H1 (cell line): ENCODE measurements around the gene SLX4IP. TPM values are rescaled to one million over a fixed set of nuclear protein-coding genes. Genes with fewer than 3 reads are reported as not detected.

Experiments used
- CTCF ChIA-PET: fragments of 300-600 bp; sonication (Branson Sonifier 250); formaldehyde crosslinking; loops from one replicate; lab custom pipeline; 2021; ENCODE audit not compliant: partially characterized antibody; lab: Charles Lee
- POLR2A ChIA-PET: fragments of 300-600 bp; sonication (Branson Sonifier 250); formaldehyde crosslinking; loops from one replicate; lab custom pipeline; 2021; ENCODE audit warnings: inconsistent platforms; ENCODE audit not compliant: partially characterized antibody; lab: Charles Lee
- DNase-seq, 2 experiments: peaks; one replicate each; pipeline versions ENCODE4 v3.0.0 to v3.0.0-alpha.2; 2010 to 2022; ENCODE audit warnings: low spot score in 2 of 2, low read depth in 1 of 2, mixed read lengths in 1 of 2
- FAIRE-seq: peaks from 2 replicates; lab custom pipeline; 2011; peaks lifted over from hg19 to GRCh38; lab: Jason Lieb, UNC
- H2AFZ ChIP-seq: 2 replicates; pipeline ENCODE4 v1.8.1; 2012; ENCODE audit warnings: low read length, inconsistent platforms
- H2AK5ac ChIP-seq: 2 replicates; pipeline ENCODE4 v1.6.1; 2013; ENCODE audit warnings: low read depth, low read length
- H2BK120ac ChIP-seq: replicated peaks from 2 replicates; pipeline ENCODE3; 2013; ENCODE audit warnings: low read depth, low read length, inconsistent platforms
- H2BK12ac ChIP-seq: 2 replicates; pipeline ENCODE4 v1.6.1; 2013; ENCODE audit warnings: low read depth, low read length
- H2BK15ac ChIP-seq: 2 replicates; pipeline ENCODE4 v1.6.1; 2013; ENCODE audit warnings: low read length
- H2BK20ac ChIP-seq: 2 replicates; pipeline ENCODE4 v1.6.1; 2013; ENCODE audit warnings: low read length
- H2BK5ac ChIP-seq: 2 replicates; pipeline ENCODE4 v1.6.1; 2013; ENCODE audit warnings: low read depth, low read length
- H3K14ac ChIP-seq: 2 replicates; pipeline ENCODE4 v1.6.1; 2013; ENCODE audit warnings: inconsistent platforms; ENCODE audit not compliant: insufficient read length
- H3K18ac ChIP-seq: 2 replicates; pipeline ENCODE4 v1.6.1; 2013; ENCODE audit warnings: low read length; ENCODE audit errors: extremely low read depth
- H3K23ac ChIP-seq: 2 replicates; pipeline ENCODE4 v1.6.1; 2013; ENCODE audit warnings: inconsistent platforms; ENCODE audit not compliant: insufficient read length
- H3K23me2 ChIP-seq: 2 replicates; pipeline ENCODE4 v1.6.1; 2013; ENCODE audit warnings: low read depth, low read length
- H3K27ac ChIP-seq: 2 replicates; pipeline ENCODE4 v1.6.1; 2011; ENCODE audit warnings: low read depth, low read length, inconsistent platforms
- H3K27me3 ChIP-seq, 4 experiments: replicated peaks in 1 of 4; 1 replicate in 1 of 4; 2 replicates in 3 of 4; pipeline versions ENCODE4 v1.6.1 to v1.8.1; 2011 to 2013; ENCODE audit warnings: low read length in 3 of 4, mild to moderate bottlenecking in 3 of 4, inconsistent platforms in 2 of 4, mixed read lengths in 2 of 4, moderate library complexity in 1 of 4; ENCODE audit not compliant: control insufficient read depth in 3 of 4, insufficient read depth in 3 of 4; ENCODE audit errors: extremely low read depth in 1 of 4
- H3K36me3 ChIP-seq, 4 experiments: 2 replicates each; pipeline versions ENCODE4 v1.6.1 to v1.8.1; 2011 to 2013; ENCODE audit warnings: mild to moderate bottlenecking in 4 of 4, low read length in 3 of 4, moderate library complexity in 2 of 4, control low read depth in 1 of 4, inconsistent platforms in 1 of 4; ENCODE audit not compliant: insufficient read depth in 4 of 4, control insufficient read depth in 2 of 4
- H3K4ac ChIP-seq: replicated peaks from 2 replicates; pipeline ENCODE3; 2013; ENCODE audit warnings: low read length, low read depth, mixed read lengths, inconsistent platforms; ENCODE audit not compliant: insufficient read length
- H3K4me1 ChIP-seq, 4 experiments: replicated peaks in 1 of 4; 1 replicate in 1 of 4; 2 replicates in 3 of 4; pipeline versions ENCODE4 v1.6.1 to v1.8.1; 2011 to 2013; ENCODE audit warnings: low read length in 3 of 4, inconsistent platforms in 2 of 4, mixed read lengths in 1 of 4; ENCODE audit not compliant: insufficient read depth in 4 of 4, control insufficient read depth in 3 of 4
- H3K4me2 ChIP-seq, 2 experiments: 2 replicates each; pipeline versions ENCODE4 v1.6.1 to v1.8.1; 2011 to 2013; ENCODE audit warnings: low read depth in 2 of 2, low read length in 2 of 2, control low read depth in 1 of 2, inconsistent platforms in 1 of 2, mild to moderate bottlenecking in 1 of 2; ENCODE audit not compliant: insufficient read depth in 1 of 2
- H3K4me3 ChIP-seq, 4 experiments: fragments of 200-600, 300-600 bp in 1 of 4; sonication (generic), shearing (Covaris generic), sonication (Bioruptor Twin) in 1 of 4; 2 replicates each; pipeline versions ENCODE4 v1.5.1 to v1.8.1; 2011 to 2016; ENCODE audit warnings: low read length in 4 of 4, low read depth in 3 of 4, control low read depth in 2 of 4, inconsistent platforms in 2 of 4, mild to moderate bottlenecking in 2 of 4, mixed read lengths in 1 of 4, moderate library complexity in 1 of 4; ENCODE audit not compliant: insufficient read depth in 2 of 4; ENCODE audit errors: extremely low read depth in 1 of 4
- H3K56ac ChIP-seq: replicated peaks from 2 replicates; pipeline ENCODE3; 2013; ENCODE audit warnings: low read depth, mild to moderate bottlenecking, mixed read lengths, low read length, inconsistent platforms; ENCODE audit not compliant: insufficient read length
- H3K79me1 ChIP-seq: 2 replicates; pipeline ENCODE4 v1.6.1; 2013; ENCODE audit warnings: low read depth, low read length, control low read depth
- H3K79me2 ChIP-seq, 2 experiments: 2 replicates each; pipeline versions ENCODE4 v1.6.1 to v1.8.1; 2012 to 2013; ENCODE audit warnings: low read length in 2 of 2, mild to moderate bottlenecking in 2 of 2, inconsistent platforms in 1 of 2; ENCODE audit not compliant: insufficient read depth in 2 of 2, control insufficient read depth in 1 of 2
- H3K9ac ChIP-seq, 4 experiments: replicated peaks in 1 of 4; 1 replicate in 1 of 4; 2 replicates in 3 of 4; pipeline versions ENCODE4 v1.6.1 to v1.8.1; 2011 to 2013; ENCODE audit warnings: low read depth in 3 of 4, low read length in 3 of 4, control low read depth in 2 of 4, mild to moderate bottlenecking in 2 of 4, moderate library complexity in 2 of 4, inconsistent platforms in 1 of 4; ENCODE audit errors: extremely low read depth in 1 of 4
- H3K9me3 ChIP-seq, 2 experiments: 2 replicates each; pipeline versions ENCODE4 v1.6.1 to v1.8.1; 2012 to 2013; ENCODE audit warnings: mild to moderate bottlenecking in 2 of 2, moderate library complexity in 2 of 2, control low read depth in 1 of 2, inconsistent platforms in 1 of 2, low read depth in 1 of 2, low read length in 1 of 2, mixed read lengths in 1 of 2; ENCODE audit not compliant: insufficient read depth in 2 of 2
- H4K20me1 ChIP-seq, 2 experiments: replicated peaks in 1 of 2; 2 replicates each; pipeline versions ENCODE3 to v1.8.1; 2011 to 2013; ENCODE audit warnings: inconsistent platforms in 2 of 2, low read length in 2 of 2, mild to moderate bottlenecking in 1 of 2; ENCODE audit not compliant: insufficient read depth in 2 of 2, control insufficient read depth in 1 of 2
- H4K5ac ChIP-seq: 2 replicates; pipeline ENCODE4 v1.6.1; 2013; ENCODE audit warnings: low read length, low read depth, mixed read lengths, inconsistent platforms; ENCODE audit not compliant: insufficient read length
- H4K8ac ChIP-seq: 2 replicates; pipeline ENCODE4 v1.8.0; 2013; ENCODE audit warnings: mild to moderate bottlenecking, moderate library complexity, low read length, inconsistent platforms; ENCODE audit not compliant: insufficient read depth; ENCODE audit errors: extremely low read depth
- H4K91ac ChIP-seq: replicated peaks from 2 replicates; pipeline ENCODE3; 2013; ENCODE audit warnings: low read length, mixed read lengths, inconsistent platforms; ENCODE audit not compliant: insufficient read length
- BACH1 ChIP-seq: IDR thresholded peaks from 2 replicates; pipeline ENCODE4 v1.6.1; 2012; ENCODE audit warnings: low read length, improper control_type of control experiment
- CBX5 ChIP-seq: fragments of 300-800, 300-1000 bp; sonication (generic); IDR thresholded peaks from 2 replicates; pipeline ENCODE4 v1.7.1; 2016; ENCODE audit warnings: antibody characterized with exemption, low read length, low read depth
- CTBP2 ChIP-seq: IDR thresholded peaks from 2 replicates; pipeline ENCODE4 v1.7.0; 2011; ENCODE audit warnings: borderline replicate concordance, mild to moderate bottlenecking, moderate library complexity, mixed read lengths, low read length; ENCODE audit not compliant: insufficient read depth, insufficient read length
- EP300 ChIP-seq, 2 experiments: IDR thresholded peaks; 1 replicate in 1 of 2; 2 replicates in 1 of 2; pipeline ENCODE4 v1.6.1; 2011 to 2012; ENCODE audit warnings: low read depth in 2 of 2, low read length in 2 of 2, mild to moderate bottlenecking in 2 of 2, borderline replicate concordance in 1 of 2, inconsistent platforms in 1 of 2, moderate library complexity in 1 of 2
- FOSL1 ChIP-seq: IDR thresholded peaks from 2 replicates; pipeline ENCODE4 v1.6.1; 2011; ENCODE audit warnings: mild to moderate bottlenecking, low read depth, low read length, moderate library complexity; ENCODE audit not compliant: insufficient read depth
- HDAC2 ChIP-seq, 2 experiments: fragments of 300-600 bp in 1 of 2; sonication (generic) in 1 of 2; IDR thresholded peaks; 2 replicates each; pipeline ENCODE4 v1.6.1; 2011 to 2012; ENCODE audit warnings: low read depth in 2 of 2, low read length in 2 of 2, mild to moderate bottlenecking in 2 of 2, moderate library complexity in 2 of 2, borderline replicate concordance in 1 of 2, inconsistent platforms in 1 of 2
- KDM5A ChIP-seq: fragments of 200-600 bp; IDR thresholded peaks from 2 replicates; pipeline ENCODE4 v1.7.1; 2012; ENCODE audit warnings: mild to moderate bottlenecking, low read length, inconsistent platforms, mixed read lengths
- POLR2A ChIP-seq, 2 experiments: IDR thresholded peaks; 1 replicate in 1 of 2; 2 replicates in 1 of 2; pipeline ENCODE4 v1.6.1; 2011; ENCODE audit warnings: low read depth in 2 of 2, low read length in 2 of 2, mild to moderate bottlenecking in 2 of 2; ENCODE audit errors: control extremely low read depth in 1 of 2
- SIX5 ChIP-seq: IDR thresholded peaks from 2 replicates; pipeline ENCODE4 v1.6.1; 2011; ENCODE audit warnings: mild to moderate bottlenecking, low read depth, low read length
- ZNF274 ChIP-seq: IDR thresholded peaks from 2 replicates; pipeline ENCODE4 v1.7.0; 2012; ENCODE audit warnings: low read length, borderline replicate concordance; ENCODE audit errors: extremely low read depth
- WGBS, 2 experiments: shearing (Covaris generic) in 1 of 2; methylation state at CpG; one replicate each; pipeline versions ENCODE4 v1.1.6 to v1.1.7; 2013 to 2015; ENCODE audit warnings: low lambda C conversion rate in 2 of 2, mixed read lengths in 2 of 2, inconsistent platforms in 1 of 2, low coverage in 1 of 2, missing lambda C conversion rate in 1 of 2; ENCODE audit not compliant: insufficient replicate concordance in 2 of 2, insufficient coverage in 1 of 2, insufficient read length in 1 of 2; ENCODE audit errors: extremely low coverage in 1 of 2, missing lambda C conversion rate in 1 of 2; 5-methylcytosine and 5-hydroxymethylcytosine counted together
- polyA plus RNA-seq, 7 experiments: library from polyadenylated mRNA; depleted of rRNA in 3 of 7; stranded (reverse) in 5 of 7; unstranded in 2 of 7; fragments of >200 nt in 5 of 7; fragments of 200-250 nt in 2 of 7; gene quantifications; 1 replicate in 5 of 7; 2 replicates in 1 of 7; 4 replicates in 1 of 7; pipeline versions ENCODE4 v1.2.1 to v1.2.3, GENCODE V29; 2011 to 2013; ENCODE audit warnings: missing spikeins in 2 of 7, mixed read lengths in 2 of 7
- total RNA-seq: library from RNA; stranded (reverse); fragmentation: NEBNext Ultra II Directional; extraction: Animal tissue kit (Norgen Biotek cat#: 25700); gene quantifications from 2 replicates; pipeline ENCODE4 v1.2.1, GENCODE V29; 2021
- TF ChIP-seq, protein P1 (sequence below): IDR thresholded peaks from 2 replicates; pipeline ENCODE4 v1.6.1; 2011; ENCODE audit warnings: low read length, improper control_type of control experiment
- TF ChIP-seq, protein P2 (sequence below): IDR thresholded peaks from 2 replicates; pipeline ENCODE4 v1.6.1; 2012; ENCODE audit warnings: inconsistent platforms

The SLX4IP gene
- total and polyA plus RNA-seq, 2 of the 8 experiments (the other 6 are each of a cell fraction or from before 2014, with no cell fraction given), result 2.4 to 8.7 TPM

DNA sequence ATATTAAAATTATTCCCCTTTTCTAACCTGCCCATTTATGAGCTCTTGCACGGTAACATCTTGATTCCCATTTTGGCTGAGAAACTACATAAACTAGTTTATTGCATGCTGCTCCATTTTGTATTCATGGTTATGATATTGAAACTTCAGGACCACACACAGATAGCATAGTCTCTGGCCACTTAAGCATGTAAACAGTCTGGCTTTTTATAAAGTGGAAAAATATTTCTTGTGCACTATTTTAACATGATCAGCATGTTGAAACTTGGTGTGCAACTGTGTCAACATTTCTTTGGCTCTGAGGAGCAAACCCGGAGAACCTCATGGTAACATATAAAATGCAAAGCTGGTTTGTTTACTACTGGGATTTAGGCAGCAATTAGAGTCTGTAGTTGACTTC, 70.7 kb downstream of the SLX4IP start:
- no peak overlapping the region for H3K14ac ChIP-seq
- H3K4ac ChIP-seq, result no peak overlapping the region
- no peak overlapping the region for H3K23ac ChIP-seq
- no peak overlapping the region for H2AFZ ChIP-seq
- no peak overlapping the region for H2BK5ac ChIP-seq
- no peak overlapping the region for H2BK15ac ChIP-seq
- no peak overlapping the region for H2AK5ac ChIP-seq
- no peaks in the 10 kb centered on the region for H3K23me2 ChIP-seq
- no peak overlapping the region for H2BK20ac ChIP-seq
- no peaks in the 10 kb centered on the region for H3K36me3 ChIP-seq
- peaks cover 5 to 15% (median 8%) of the 10 kb centered on the region in 4 experiments for H3K4me1 ChIP-seq
- H3K4me3 ChIP-seq, result no peak overlapping the region
- FAIRE-seq, result no peak
- H3K79me2 ChIP-seq, result peaks cover 2 to 3% of the 10 kb centered on the region in 2 experiments; a peak in 1 of 4 replicates
- no peak overlapping the region for H4K5ac ChIP-seq
- no peak overlapping the region for H2BK12ac ChIP-seq
- WGBS, 2 experiments, result 89% methylated on average over 2 of the region's 2 CpGs; no CpG with 5 or more reads in 1 of the 2 experiments
- no peak overlapping the region; the same call in 1 of the 2 replicates for H3K27ac ChIP-seq
- no peaks in the 10 kb centered on the region for H3K9me3 ChIP-seq
- no peaks in the 10 kb centered on the region for H4K20me1 ChIP-seq
- H4K91ac ChIP-seq, result no peak overlapping the region
- H2BK120ac ChIP-seq, result no peak overlapping the region
- no peak overlapping the region for H3K56ac ChIP-seq
- H3K18ac ChIP-seq, result no peak overlapping the region
- POLR2A ChIA-PET, result interaction anchor here (0.6 kb wide), 1 partner anchor 370 kb away, joined by 3 read pairs; no protein-coding TSS in a partner anchor
- H4K8ac ChIP-seq, result no peak overlapping the region
- no peak overlapping the region for H3K9ac ChIP-seq
- no peaks in the 10 kb centered on the region for H3K27me3 ChIP-seq
- peaks cover 4% of the 10 kb centered on the region; the same call in 1 of the 2 replicates for H3K79me1 ChIP-seq
- CTCF ChIA-PET, result interaction anchor here (1.0 to 1.4 kb wide), 3 partner anchors 32 to 603 kb away, joined by 3 to 4 read pairs (median 3); no protein-coding TSS in a partner anchor
- no peak overlapping the region for H3K4me2 ChIP-seq
- no peak for DNase-seq
- TF ChIP-seq FOSL1 (no peak), ZNF274 (no peak), CTBP2 (no peak), SIX5 (no peak), EP300 (IDR thresholded peaks at IDR 0.05; ENCODE audit: borderline replicate concordance in 1 of 2, low read depth in 2 of 2, low read length in 2 of 2) (no peak), HDAC2 (IDR thresholded peaks at IDR 0.05; ENCODE audit: borderline replicate concordance in 1 of 2, low read depth in 2 of 2, low read length in 2 of 2) (no peak), POLR2A (IDR thresholded peaks at IDR 0.05; ENCODE audit: control extremely low read depth in 1 of 2, low read depth in 2 of 2, low read length in 2 of 2) (no peak), BACH1 (no peak), CBX5 (no peak), KDM5A (no peak)
- TF ChIP-seq, protein P1, sequence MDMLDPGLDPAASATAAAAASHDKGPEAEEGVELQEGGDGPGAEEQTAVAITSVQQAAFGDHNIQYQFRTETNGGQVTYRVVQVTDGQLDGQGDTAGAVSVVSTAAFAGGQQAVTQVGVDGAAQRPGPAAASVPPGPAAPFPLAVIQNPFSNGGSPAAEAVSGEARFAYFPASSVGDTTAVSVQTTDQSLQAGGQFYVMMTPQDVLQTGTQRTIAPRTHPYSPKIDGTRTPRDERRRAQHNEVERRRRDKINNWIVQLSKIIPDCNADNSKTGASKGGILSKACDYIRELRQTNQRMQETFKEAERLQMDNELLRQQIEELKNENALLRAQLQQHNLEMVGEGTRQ, result no peak
- TF ChIP-seq, protein P2, sequence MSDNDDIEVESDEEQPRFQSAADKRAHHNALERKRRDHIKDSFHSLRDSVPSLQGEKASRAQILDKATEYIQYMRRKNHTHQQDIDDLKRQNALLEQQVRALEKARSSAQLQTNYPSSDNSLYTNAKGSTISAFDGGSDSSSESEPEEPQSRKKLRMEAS, result no peak
